Uterus (tissue), 4 donors: ENCODE results near the gene JAG1. TPM values are rescaled to one million over a fixed set of nuclear protein-coding genes. Genes with fewer than 3 reads are reported as not detected.

Experiments
- DNase-seq, 2 donors: peaks; one replicate each; pipeline ENCODE4 v3.0.0-alpha.2; 2019 to 2020
- H3K27ac ChIP-seq, 2 donors: fragments of 200-600 bp; sonication (generic); 1 replicate in 1 of 2; 2 replicates in 1 of 2; pipeline ENCODE4 v1.5.1; 2016 to 2018
- H3K27me3 ChIP-seq, 2 donors: fragments of 200-600 bp; sonication (generic); one replicate each; pipeline ENCODE4 v1.5.1; 2018 to 2019; ENCODE audit warnings: control low read depth in 1 of 2
- H3K36me3 ChIP-seq, 2 donors: fragments of 200-600 bp; sonication (generic); one replicate each; pipeline ENCODE4 v1.5.1; 2019; ENCODE audit warnings: control low read depth in 1 of 2
- H3K4me1 ChIP-seq, 2 donors: fragments of 200-600 bp; sonication (generic); one replicate each; pipeline ENCODE4 v1.5.1; 2018 to 2019; ENCODE audit warnings: control low read depth in 1 of 2
- H3K4me3 ChIP-seq, 2 donors: fragments of 200-600 bp; sonication (generic); 1 replicate in 1 of 2; 2 replicates in 1 of 2; pipeline ENCODE4 v1.5.1; 2018 to 2019; ENCODE audit warnings: mild to moderate bottlenecking in 1 of 2
- H3K9me3 ChIP-seq, 2 donors: fragments of 200-600 bp; sonication (generic); one replicate each; pipeline ENCODE4 v1.5.1; 2019; ENCODE audit warnings: control low read depth in 1 of 2
- CTCF ChIP-seq, 4 experiments: fragments of 200-600 bp in 2 of 4; fragments of 450-650 bp in 2 of 4; sonication (generic) in 2 of 4; IDR thresholded peaks; one replicate each; pipeline ENCODE4 v1.5.1; 2016 to 2019; ENCODE audit warnings: antibody characterized with exemption in 4 of 4, mild to moderate bottlenecking in 2 of 4, moderate library complexity in 1 of 4
- POLR2A ChIP-seq, 2 donors: fragments of 450-650 bp; IDR thresholded peaks; one replicate each; pipeline ENCODE4 v1.6.1; 2016; ENCODE audit warnings: antibody characterized with exemption in 2 of 2, mild to moderate bottlenecking in 1 of 2, moderate library complexity in 1 of 2
- intact Hi-C: fragments of 100-400 bp; cut with DNase I; formaldehyde crosslinking; loops from one replicate; pipeline ENCODE4 v1.15.1; 2023; ENCODE audit warnings: low total_unique reads
- total RNA-seq, 4 donors: library from RNA; depleted of rRNA in 3 of 4; stranded (reverse); fragments of >200 nt in 3 of 4; gene quantifications; one replicate each; pipeline versions ENCODE4 v1.1.0 to v1.2.4, GENCODE V29; 2014 to 2023
- donor health status: DM: yes; HTN: yes; CAD: no.

The JAG1 gene
- total RNA-seq, 4 donors from 2014 or later: 53.8 to 154 (median 111) TPM

- TF ChIP-seq POLR2A (IDR thresholded peaks at IDR 0.05): no peak
- TF ChIP-seq CTCF (IDR thresholded peaks at IDR 0.05): no peak
- no peak overlapping the region for H3K4me3 ChIP-seq
- H3K36me3 ChIP-seq: no peaks in the 10 kb centered on the region
- H3K27ac ChIP-seq: no peak overlapping the region
- no peak for DNase-seq
- intact Hi-C loops: no loop called here
- no peaks in the 10 kb centered on the region for H3K4me1 ChIP-seq
- no peaks in the 10 kb centered on the region for H3K9me3 ChIP-seq
- no peaks in the 10 kb centered on the region for H3K27me3 ChIP-seq
Measured at GRCh38 chr20:10701607-10702006, 27.8 kb upstream of the JAG1 start.

GRCh38 chr20:10699941-10700340 lies 26.1 kb upstream of the JAG1 start:
- TF ChIP-seq POLR2A (IDR thresholded peaks at IDR 0.05) (no peak), CTCF (IDR thresholded peaks at IDR 0.05) (no peak)
- intact Hi-C loops: no loop called here
- no peak for DNase-seq

GRCh38 chr20:10699489-10699888 lies 25.7 kb upstream of the JAG1 start:
- Histone ChIP-seq H3K36me3 (no peaks in the 10 kb centered on the region), H3K27me3 (no peaks in the 10 kb centered on the region), H3K27ac (no peak overlapping the region), H3K9me3 (no peaks in the 10 kb centered on the region), H3K4me3 (no peak overlapping the region), H3K4me1 (no peaks in the 10 kb centered on the region)
- intact Hi-C loops: no loop called here
- no peak for DNase-seq
- TF ChIP-seq POLR2A (IDR thresholded peaks at IDR 0.05) (no peak), CTCF (IDR thresholded peaks at IDR 0.05) (no peak)

More at GRCh38 chr20:10699941-10700340, 26.1 kb upstream of the JAG1 start:
- Histone ChIP-seq H3K4me3 (no peak overlapping the region), H3K9me3 (no peaks in the 10 kb centered on the region), H3K27me3 (no peaks in the 10 kb centered on the region), H3K4me1 (no peaks in the 10 kb centered on the region), H3K27ac (no peak overlapping the region), H3K36me3 (no peaks in the 10 kb centered on the region)

- Histone ChIP-seq H3K36me3 (no peaks in the 10 kb centered on the region), H3K27ac (no peak overlapping the region), H3K4me1 (no peaks in the 10 kb centered on the region), H3K27me3 (no peaks in the 10 kb centered on the region), H3K9me3 (no peaks in the 10 kb centered on the region), H3K4me3 (no peak overlapping the region)
- no peak for DNase-seq
- peak in 1 of 4 experiments; percentile 23 for TF ChIP-seq CTCF (IDR thresholded peaks at IDR 0.05)
- TF ChIP-seq POLR2A (IDR thresholded peaks at IDR 0.05): no peak
- intact Hi-C loops: no loop called here
Measured at GRCh38 chr20:10696650-10697049, 22.9 kb upstream of the JAG1 start.

GRCh38 chr20:10689385-10689784 lies 15.6 kb upstream of the JAG1 start:
- DNase-seq: no peak
- H3K27ac ChIP-seq: no peak overlapping the region
- H3K36me3 ChIP-seq: no peaks in the 10 kb centered on the region
- no peak for TF ChIP-seq CTCF (IDR thresholded peaks at IDR 0.05)
- no peak for TF ChIP-seq POLR2A (IDR thresholded peaks at IDR 0.05)
- intact Hi-C loops: no loop called here
- no peak overlapping the region for H3K4me3 ChIP-seq
- no peaks in the 10 kb centered on the region for H3K27me3 ChIP-seq
- H3K4me1 ChIP-seq: no peaks in the 10 kb centered on the region
- no peaks in the 10 kb centered on the region for H3K9me3 ChIP-seq
